DMS114 treated with DMSO at 0.1 percent for 48 hours (cell line): Measurements from ENCODE around the gene BRIP1.
A peak's percentile ranks its signal among the peaks of the same experiment; 100 is the strongest.
"Not testable (repeated sequence)": the region's sequence is repeated elsewhere in the genome, so short reads cannot be mapped to it uniquely, and the experiment has no call there.

Experiments used
- DNase-seq: peaks from one replicate; lab custom pipeline; 2025; ENCODE audit not compliant: unreplicated experiment; lab: John Stamatoyannopoulos, UW

Gene BRIP1

DNA sequence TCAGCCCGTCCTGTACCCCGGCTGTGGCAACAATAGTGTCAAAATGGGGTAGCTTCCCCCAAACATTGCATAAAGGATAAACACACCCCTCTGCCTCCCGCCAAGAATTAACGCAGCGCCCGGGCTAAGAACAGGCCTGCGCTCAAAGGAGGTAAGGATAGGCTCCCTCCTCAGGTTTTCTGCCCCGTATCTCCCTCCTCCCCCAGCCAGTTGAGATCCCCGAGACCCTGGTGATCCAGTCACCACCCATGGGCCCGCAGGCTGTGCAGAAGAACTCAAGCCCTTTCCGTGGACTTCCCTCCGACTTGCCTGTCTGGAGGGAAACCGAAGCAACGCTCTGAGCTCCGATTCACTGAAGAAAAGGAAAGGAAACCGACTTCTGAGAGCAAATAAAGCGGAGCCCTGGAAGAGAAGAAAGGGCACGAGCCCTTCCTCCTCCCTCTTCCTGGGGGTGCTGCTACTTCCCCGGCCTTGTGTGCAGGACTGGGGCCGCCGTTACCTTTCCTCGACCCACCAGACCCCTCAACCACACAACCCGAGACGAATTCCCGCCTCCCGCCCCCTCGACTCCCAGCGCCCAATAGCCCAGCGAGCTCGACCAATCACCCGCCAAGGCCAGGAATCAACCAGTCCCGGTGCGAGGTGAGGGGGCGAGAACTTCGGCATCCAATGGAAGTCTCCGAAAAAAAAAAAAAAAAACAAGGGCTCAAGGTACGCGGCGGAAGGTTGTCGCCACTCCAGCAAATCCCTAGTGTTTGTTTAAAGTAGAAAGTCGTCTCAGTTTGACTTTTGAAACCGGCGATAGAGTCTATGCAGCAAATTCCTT is at the start of gene BRIP1:
TSS of gene BRIP1 (minus strand) at position 554 of the 826 bp plus-strand sequence. CDS start 1,989 bp downstream, outside the sequence.
- peak; percentile 91 for DNase-seq

GRCh38 chr17:61908292-61909037 is 45.1 kb upstream of the BRIP1 start:
- no peak for DNase-seq

DNA sequence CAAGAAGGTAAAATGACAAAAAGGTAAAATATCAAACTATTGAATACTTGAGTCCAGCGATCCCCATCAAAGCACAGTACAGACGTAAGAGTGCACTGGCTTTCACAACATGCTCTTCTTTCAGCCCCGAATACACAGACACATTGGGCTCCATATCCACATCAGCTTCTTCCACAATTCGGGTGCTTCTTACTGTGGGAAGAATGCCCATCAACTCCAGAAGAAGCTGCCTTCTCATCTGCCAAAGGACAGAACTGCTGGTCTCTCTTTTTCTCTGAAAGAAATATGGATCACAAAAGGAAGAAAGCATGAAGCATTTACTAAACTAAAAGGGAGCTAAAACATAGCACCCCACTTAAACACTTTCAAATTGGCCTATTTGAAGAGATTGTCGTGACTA is 44.0 kb upstream of the BRIP1 start:
- DNase-seq, result no peak

DNA sequence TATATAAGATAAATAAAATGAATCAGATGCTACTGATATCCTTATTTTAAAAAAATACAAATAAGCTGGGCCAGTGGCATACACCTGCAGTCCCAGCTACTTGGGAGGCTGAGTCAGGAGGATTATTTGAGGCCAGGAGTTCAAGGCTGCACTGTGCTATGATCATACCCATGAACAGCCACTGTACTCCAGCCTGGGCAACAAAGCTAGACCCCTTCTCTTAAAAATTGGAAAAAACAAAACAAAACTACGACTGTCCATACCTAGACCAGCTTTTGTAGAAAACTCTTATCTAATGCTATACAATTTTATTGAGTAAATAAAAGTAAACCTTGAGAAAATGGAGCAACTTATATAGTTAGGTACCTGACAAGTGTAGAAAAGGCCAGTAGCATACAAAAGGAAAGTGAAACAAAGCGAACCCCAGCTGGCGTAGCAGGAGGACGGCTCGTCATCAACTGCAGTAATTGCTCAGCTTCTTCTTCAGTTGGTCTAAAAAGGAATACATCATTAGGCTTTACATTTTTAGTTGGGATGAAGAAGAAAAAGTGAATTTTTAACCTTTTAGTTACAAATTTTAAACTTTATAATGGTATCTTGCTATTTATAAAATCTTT is 40.9 kb upstream of the BRIP1 start:
- DNase-seq, result no peak

GRCh38 chr17:61903251-61903650 is 39.9 kb upstream of the BRIP1 start:
- DNase-seq, result no peak

DNA sequence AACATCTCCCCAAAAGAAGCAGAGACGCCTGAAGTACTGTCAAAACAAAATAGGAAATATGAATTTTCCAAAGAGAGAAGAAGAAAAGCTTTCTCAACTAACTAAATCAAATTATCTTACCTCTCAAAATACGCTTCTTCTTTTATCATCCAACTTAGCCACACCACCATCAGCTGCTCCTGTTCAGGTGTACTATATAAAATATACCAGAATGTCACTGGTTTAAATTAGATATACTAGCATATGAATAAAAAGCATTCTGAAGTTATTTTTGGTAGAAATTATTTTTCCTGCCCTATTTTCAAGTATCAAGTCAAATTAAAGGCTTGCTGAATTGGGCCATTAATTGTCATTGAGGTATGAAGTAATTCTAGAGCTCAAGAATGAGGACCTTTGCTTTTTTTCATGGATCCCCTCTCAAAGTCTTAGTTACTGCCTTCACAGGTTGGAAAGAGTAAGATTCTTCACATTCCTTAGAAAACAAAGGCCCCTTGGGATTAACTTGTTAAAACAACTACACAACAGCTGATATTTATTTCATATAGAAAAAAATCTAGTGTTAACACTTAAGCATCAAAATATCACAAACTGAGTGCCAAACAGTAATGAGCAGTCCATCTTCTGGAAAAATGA is 34.3 kb upstream of the BRIP1 start:
- DNase-seq, result no peak

DNA sequence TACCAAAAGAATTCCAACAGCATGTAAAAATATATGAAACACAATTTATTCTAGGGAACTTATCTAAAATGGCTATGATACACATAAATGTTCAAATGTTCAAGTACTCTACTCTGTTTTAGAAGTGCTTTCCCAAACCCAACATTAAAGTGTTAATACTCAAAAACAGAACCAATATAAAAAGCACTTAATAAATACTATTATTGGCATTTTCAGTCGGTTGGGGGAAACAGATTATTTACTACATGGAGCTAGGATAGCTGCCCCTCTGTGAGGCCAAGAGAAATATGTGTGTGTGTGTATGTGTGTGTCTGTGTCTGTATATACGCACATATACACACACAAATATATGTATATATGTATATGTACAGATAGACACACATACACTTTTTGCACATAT is 32.1 kb upstream of the BRIP1 start:
- no peak for DNase-seq

DNA sequence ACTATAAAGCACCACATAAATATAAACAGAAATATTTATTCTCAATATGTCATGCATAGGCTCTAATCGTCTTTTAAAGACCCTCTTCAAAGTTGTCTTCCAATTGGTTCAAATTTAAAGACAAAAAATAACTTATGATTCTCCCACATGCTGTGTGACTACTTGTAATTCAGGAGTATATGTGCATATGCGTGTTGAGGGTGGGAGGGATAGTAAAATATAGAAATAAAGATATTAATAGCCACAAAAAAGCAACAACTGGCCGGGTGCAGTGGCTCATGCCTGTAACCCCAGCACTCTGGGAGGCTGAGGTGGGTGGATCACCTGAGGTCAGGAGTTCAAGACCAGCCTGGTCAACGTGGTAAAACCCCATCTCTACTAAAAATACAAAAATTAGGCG is 31.0 kb upstream of the BRIP1 start:
- DNase-seq, result not testable (repeated sequence)

DNA sequence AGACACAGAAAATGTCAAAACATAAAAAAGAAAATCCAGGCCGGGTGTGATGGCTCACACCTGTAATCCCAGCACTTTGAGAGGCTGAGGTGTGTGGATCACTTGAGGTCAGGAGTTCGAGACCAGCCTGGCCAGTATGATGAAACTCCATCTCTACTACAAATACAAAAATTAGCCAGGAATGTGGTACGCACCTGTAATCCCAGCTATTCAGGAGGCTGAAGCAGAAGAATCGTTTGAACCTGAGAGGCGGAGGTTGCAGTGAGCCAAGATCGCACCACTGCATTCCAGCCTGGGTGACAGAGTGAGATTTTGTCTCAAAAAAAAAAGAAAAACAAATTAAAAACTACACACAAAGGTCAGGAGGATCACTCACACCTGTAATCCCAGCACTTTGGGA is 24.4 kb upstream of the BRIP1 start:
- not testable (repeated sequence) for DNase-seq

GRCh38 chr17:61885865-61886264 is 22.5 kb upstream of the BRIP1 start:
- DNase-seq, result not testable (repeated sequence)

- DNase-seq, result no peak
Observed at GRCh38 chr17:61884864-61885263, 21.5 kb upstream of the BRIP1 start.

DNA sequence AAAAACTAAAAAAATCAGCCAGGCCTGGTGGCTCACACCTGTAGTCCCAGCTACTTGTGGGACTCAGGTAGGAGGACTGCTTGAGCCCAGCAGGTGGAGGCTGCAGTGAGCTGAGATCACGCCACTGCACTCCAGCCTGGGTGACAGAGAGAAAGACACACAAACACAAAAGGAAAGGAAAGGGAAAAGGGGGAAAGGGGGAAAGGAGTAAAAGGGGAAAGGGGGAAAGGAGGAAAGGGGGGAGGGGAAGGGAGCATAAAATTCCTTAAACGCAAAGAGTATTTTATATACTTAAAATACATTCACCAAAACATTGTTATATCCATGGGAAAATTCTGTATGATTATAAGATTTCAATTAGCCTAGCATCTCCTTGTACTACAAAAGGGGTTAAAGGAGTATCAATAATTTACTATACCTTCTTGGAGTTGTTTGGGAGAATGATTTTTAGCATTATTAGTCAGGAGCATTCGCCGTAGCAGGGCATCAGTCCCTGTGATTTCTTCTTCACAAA is 17.3 kb upstream of the BRIP1 start:
- no peak for DNase-seq

- no peak for DNase-seq
Observed at GRCh38 chr17:61878984-61879612, 15.8 kb upstream of the BRIP1 start.

DNA sequence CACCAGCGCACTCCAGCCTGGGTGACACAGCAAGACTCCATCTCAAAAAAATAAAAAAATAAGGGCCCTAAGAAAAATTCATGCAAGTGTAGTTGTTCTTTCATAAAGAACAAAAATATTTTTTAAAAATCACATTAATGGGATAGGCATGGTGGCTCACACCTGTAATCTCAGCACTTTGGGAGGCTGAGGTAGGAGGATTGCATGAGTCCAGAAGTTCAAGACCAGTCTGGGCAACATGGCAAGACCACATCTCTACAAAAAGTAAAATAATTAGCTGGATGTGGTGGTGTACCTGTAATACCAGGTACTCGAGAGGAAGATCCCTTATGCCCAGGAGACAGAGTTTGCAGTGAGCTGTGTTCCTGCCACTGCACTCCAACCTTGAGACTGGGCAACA is 15.2 kb upstream of the BRIP1 start:
- no peak for DNase-seq

- DNase-seq, result no peak
Observed at GRCh38 chr17:61877837-61878236, 14.5 kb upstream of the BRIP1 start.

GRCh38 chr17:61875804-61876203 is 12.5 kb upstream of the BRIP1 start:
- DNase-seq, result no peak

- no peak for DNase-seq
Observed at GRCh38 chr17:61875285-61875684, 12.0 kb upstream of the BRIP1 start.

DNA sequence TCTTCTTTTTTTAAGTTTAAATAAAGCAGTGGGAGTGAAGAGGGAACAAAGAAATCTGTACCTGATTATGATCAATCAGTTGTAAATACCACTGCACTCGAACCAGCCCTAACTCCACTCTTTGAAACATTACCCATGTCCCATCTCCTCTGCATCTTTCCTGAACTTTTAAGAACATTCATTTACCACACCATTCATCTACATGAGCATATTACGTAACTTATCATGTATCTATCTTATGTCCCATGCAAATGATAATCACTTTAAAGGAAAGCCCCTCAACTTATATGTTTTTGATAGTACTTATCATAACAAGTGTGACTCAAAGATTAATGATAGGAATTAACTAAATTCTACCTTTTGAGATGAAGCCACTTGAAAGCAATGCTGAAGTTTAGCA is 10.7 kb upstream of the BRIP1 start:
- DNase-seq, result no peak

GRCh38 chr17:61872099-61872498 is 8.8 kb upstream of the BRIP1 start:
- no peak for DNase-seq

- DNase-seq, result no peak
Observed at GRCh38 chr17:61869138-61869537, 5.8 kb upstream of the BRIP1 start.

DNA sequence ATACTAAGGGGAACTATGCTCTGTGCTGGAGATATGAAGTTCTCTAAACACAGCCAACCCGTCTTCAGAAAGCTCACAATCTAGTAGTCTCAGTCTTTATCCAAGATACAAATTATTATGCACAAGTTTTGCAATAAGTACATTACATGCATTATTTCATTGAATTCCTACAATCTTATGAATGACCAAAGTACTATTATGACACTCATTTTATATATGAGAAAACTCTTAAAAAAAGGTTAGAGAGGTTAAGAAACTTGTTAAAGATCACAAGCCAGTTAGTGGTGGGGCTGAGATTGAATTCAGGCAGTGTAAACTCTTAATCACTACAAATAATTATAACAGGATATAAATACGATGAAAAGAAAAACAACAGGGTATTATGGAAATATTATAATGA is 4.7 kb upstream of the BRIP1 start:
- no peak for DNase-seq
